ENCODE measurements around the gene ZNF19.

The ZNF19 gene

DNA sequence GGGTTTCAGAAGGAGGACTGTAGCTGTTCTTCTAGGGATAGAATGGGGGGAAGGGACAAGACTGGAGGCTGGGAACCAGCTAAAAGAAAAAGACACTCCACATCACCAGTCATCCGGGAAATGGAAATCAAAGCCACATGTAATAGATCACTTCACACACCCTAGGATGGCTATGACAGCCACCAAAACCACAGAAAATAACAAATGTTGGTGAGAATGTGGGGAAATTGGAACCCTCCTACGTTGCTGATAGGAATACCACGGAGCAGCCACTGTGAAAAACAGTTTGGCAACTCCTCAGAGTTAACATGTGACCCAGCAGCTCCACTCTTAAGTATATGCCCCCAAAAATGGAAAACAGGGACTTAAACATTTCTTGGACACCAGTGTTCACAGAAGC, 49.6 kb downstream of the ZNF19 start:
- no peaks in the 10 kb centered on the region for H3K36me3 Mint-ChIP-seq

GRCh38 chr16:71436473-71436872, 52.7 kb downstream of the ZNF19 start:
- no peaks in the 10 kb centered on the region for H3K9me3 Mint-ChIP-seq
- no peak overlapping the region for H3K27ac Mint-ChIP-seq
- no peaks in the 10 kb centered on the region for H3K36me3 Mint-ChIP-seq
- no peak for ATAC-seq
- no peak for DNase-seq (ENCODE audit: low spot score in 2 of 2)
- no peaks in the 10 kb centered on the region for H3K4me1 Mint-ChIP-seq
- H3K4me3 Mint-ChIP-seq = no peak overlapping the region

More for the DNA sequence above, 49.6 kb downstream of the ZNF19 start:
- ATAC-seq = no peak
- Mint-ChIP-seq H3K9me3 (peaks cover 5% of the 10 kb centered on the region), H3K4me3 (no peak overlapping the region), H3K27ac (no peak overlapping the region), H3K4me1 (no peaks in the 10 kb centered on the region)
- no peak for DNase-seq (ENCODE audit: low spot score in 2 of 2)

DNA sequence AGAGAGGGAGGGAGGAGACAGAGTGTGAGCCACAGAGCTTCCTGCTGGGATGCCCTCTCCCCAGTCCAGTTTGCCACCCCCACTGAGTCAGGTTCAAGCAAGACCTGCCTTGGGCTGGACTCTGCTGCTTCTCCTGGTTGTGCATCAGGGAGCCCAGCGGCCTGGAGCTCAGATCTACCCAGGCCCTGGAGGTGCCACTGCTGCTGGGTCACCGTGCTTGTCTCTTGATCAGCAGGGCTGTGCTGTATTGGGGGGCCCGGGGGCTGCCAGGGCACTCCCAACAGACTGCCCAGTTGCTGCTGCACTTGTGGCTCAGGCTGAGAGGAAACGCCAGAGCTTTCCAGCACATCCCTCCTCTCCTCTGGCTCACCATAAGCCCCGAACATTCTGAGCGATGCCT, 56.2 kb downstream of the ZNF19 start:
- Mint-ChIP-seq H3K36me3 (no peaks in the 10 kb centered on the region), H3K4me1 (no peaks in the 10 kb centered on the region), H3K4me3 (no peak overlapping the region), H3K27ac (no peak overlapping the region), H3K9me3 (peaks cover 2% of the 10 kb centered on the region)
- ATAC-seq (no peak), DNase-seq (ENCODE audit: low spot score in 2 of 2) (no peak)

DNA sequence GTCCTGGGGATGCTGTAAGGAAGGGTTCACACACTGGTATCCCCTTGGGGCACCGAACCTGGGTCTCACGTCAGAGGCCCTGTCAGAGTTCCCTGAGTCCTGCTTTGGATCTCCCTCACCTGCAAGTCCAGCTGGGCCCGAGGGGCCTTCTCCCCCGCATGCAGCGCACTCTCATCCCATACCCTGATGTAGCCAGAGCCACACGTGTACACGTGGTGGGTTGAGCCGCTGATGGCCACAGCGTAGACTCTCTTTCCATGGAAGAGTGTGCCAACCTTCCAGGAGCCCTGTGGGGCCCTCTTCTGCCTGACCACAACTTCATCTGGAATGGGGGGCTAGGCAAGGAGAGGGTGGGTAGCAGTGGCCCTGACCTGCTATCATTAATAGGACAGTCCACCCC, 57.1 kb downstream of the ZNF19 start:
- Mint-ChIP-seq H3K27ac (no peak overlapping the region), H3K4me3 (no peak overlapping the region), H3K4me1 (no peaks in the 10 kb centered on the region), H3K36me3 (no peaks in the 10 kb centered on the region), H3K9me3 (peaks cover 2% of the 10 kb centered on the region)
- DNase-seq (ENCODE audit: low spot score in 2 of 2) = no peak
- ATAC-seq = peak; percentile 26

DNA sequence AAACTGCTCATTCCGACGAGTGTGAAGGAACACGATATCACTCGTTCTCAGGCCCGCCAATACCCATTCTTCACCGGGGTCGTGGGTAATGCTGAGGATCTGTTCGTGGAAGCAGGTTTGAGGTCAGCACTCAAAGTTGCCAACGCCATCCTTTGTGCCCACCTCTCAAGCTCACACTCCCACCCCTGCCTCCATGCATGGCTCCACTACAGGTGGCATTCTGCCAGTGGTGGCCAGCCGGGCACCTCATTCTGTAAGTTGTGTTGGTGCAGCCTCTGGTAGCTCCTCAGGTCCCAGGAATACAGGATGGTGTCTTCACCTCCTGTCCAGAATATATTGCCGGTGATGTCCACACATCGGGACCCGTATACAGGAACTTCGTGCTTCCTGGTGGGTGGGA, 57.9 kb downstream of the ZNF19 start:
- H3K27ac Mint-ChIP-seq = no peak overlapping the region
- DNase-seq (ENCODE audit: low spot score in 2 of 2) (no peak), ATAC-seq (no peak)
- peaks cover 5% of the 10 kb centered on the region for H3K36me3 Mint-ChIP-seq
- peaks cover 2% of the 10 kb centered on the region for H3K9me3 Mint-ChIP-seq
- H3K4me3 Mint-ChIP-seq = no peak overlapping the region
- peaks cover 6% of the 10 kb centered on the region for H3K4me1 Mint-ChIP-seq

DNA sequence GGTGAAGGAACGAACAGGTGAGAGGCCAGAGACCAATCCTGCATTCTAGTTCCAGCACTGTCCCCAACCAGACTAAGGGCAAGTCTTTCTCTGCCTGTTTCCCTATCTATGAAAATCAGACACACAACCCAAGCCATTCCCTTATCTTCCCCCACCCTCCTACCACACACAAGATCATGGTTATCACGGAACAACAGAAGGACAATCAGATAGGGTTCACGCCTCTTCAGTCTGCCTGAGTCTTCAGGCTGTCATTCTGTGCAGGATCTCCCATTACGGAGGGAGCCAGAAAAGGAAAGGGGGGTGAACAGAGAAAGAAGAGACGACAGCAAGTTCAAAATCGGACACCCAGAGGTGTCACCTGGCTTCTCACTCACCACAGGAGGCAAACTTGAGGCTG, 58.4 kb downstream of the ZNF19 start:
- H3K9me3 Mint-ChIP-seq = peaks cover 2% of the 10 kb centered on the region

DNA sequence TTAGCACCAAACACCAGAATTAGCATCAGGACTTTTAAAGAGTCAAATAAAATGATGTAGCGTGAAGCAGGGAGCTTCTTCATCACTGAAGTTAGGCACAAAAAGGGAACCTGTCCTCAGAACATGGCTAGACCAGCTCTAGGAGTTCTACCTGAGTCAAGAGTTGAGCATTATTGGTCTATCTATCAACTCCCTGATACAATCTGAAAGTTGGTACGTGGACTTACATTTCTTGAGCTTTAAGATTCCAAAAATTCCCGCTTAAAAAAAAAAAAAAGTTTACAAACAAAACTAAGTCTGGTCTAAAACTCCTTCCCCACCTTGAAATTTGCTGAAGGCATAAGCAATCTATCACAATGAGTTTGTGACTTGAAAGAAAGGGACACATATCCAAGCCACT, 59.5 kb downstream of the ZNF19 start:
- peaks cover 6% of the 10 kb centered on the region for H3K36me3 Mint-ChIP-seq
- DNase-seq (ENCODE audit: low spot score in 2 of 2) (no peak), ATAC-seq (no peak)
- H3K9me3 Mint-ChIP-seq = peaks cover 2% of the 10 kb centered on the region
- no peak overlapping the region for H3K4me3 Mint-ChIP-seq
- no peak overlapping the region for H3K27ac Mint-ChIP-seq
- peaks cover 11% of the 10 kb centered on the region for H3K4me1 Mint-ChIP-seq

More for the DNA sequence above, 58.4 kb downstream of the ZNF19 start:
- peaks cover 6% of the 10 kb centered on the region for H3K36me3 Mint-ChIP-seq
- DNase-seq (ENCODE audit: low spot score in 2 of 2) (no peak), ATAC-seq (no peak)
- H3K4me3 Mint-ChIP-seq = no peak overlapping the region
- H3K4me1 Mint-ChIP-seq = peaks cover 10% of the 10 kb centered on the region
- no peak overlapping the region for H3K27ac Mint-ChIP-seq

- H3K27ac Mint-ChIP-seq = no peak overlapping the region
- peaks cover 6% of the 10 kb centered on the region for H3K36me3 Mint-ChIP-seq
- ATAC-seq (no peak), DNase-seq (ENCODE audit: low spot score in 2 of 2) (no peak)
- H3K4me1 Mint-ChIP-seq = peaks cover 11% of the 10 kb centered on the region
- no peak overlapping the region for H3K4me3 Mint-ChIP-seq
- H3K9me3 Mint-ChIP-seq = peaks cover 2% of the 10 kb centered on the region
These were observed 60.2 kb downstream of the ZNF19 start for GRCh38 chr16:71428883-71429282.

DNA sequence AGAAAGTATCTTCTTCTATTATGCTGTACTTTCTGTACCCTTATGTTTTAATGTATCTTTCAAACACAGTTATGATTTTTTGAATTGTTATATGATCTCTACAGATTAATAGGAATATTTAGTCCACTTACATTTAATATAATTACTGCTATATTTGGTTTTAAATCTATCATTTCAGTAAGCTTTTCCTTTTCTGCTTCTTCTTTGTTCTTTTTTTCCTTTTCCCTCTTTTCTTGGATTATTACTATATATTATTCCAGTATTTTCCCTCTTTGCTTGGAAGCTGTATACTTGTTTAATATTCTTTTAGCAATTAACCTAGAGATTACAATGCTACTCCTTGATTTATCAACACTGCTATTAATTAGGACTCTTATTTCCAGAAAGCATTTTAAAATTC, 60.7 kb downstream of the ZNF19 start:
- no peak overlapping the region for H3K27ac Mint-ChIP-seq
- H3K4me1 Mint-ChIP-seq = peaks cover 11% of the 10 kb centered on the region
- DNase-seq (ENCODE audit: low spot score in 2 of 2) = no peak
- peaks cover 6% of the 10 kb centered on the region for H3K36me3 Mint-ChIP-seq
- no peak overlapping the region for H3K4me3 Mint-ChIP-seq
- ATAC-seq = no peak
- peaks cover 2% of the 10 kb centered on the region for H3K9me3 Mint-ChIP-seq

DNA sequence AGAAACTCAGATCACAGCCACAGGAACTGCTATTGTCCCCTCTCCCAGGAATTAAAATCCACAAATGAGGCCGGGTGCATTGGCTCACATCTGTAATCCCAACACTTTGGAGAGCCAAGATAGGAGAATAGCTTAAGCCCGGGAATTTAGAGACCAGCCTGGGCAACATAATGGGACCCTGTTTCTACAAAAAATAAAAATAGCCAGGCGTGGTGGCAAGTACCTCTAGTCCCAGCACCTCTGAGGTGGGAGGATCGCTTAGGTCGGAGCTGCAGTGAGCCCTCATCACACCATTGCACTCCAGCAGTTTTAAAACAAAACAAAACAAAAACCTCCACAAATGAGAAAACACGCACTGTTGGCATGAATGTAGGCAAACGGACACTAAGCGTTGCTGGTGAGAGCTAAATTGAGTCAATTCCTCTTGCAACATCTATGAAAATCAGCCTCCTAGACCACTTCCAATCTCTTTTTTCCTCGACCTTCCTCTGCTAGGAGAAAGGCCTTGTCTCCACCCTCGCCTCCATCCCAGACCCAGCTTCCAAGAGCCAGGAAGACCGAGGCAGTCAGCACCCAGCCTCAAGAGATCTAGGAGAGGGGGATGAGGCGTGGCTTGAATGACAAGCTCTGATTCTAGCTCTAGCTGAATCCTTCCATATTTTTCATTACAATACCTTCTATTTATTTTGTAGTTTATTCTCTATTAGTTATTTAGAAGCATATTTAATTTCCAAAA, 62.1 kb downstream of the ZNF19 start:
- Mint-ChIP-seq H3K4me3 (no peak overlapping the region), H3K9me3 (peaks cover 2% of the 10 kb centered on the region), H3K36me3 (peaks cover 6% of the 10 kb centered on the region), H3K4me1 (peaks cover 11% of the 10 kb centered on the region), H3K27ac (no peak overlapping the region)
- ATAC-seq (no peak), DNase-seq (ENCODE audit: low spot score in 2 of 2) (no peak)

GRCh38 chr16:71426069-71426879, 62.9 kb downstream of the ZNF19 start:
- peak; percentile 65 for ATAC-seq
- Mint-ChIP-seq H3K9me3 (peaks cover 2% of the 10 kb centered on the region), H3K4me1 (peaks cover 11% of the 10 kb centered on the region), H3K4me3 (no peak overlapping the region), H3K36me3 (peaks cover 6% of the 10 kb centered on the region), H3K27ac (no peak overlapping the region)
- DNase-seq (ENCODE audit: low spot score in 2 of 2) = peak in 1 of 2 donors; percentile 59

GRCh38 chr16:71425746-71426068, 63.4 kb downstream of the ZNF19 start:
- Mint-ChIP-seq H3K9me3 (peaks cover 2% of the 10 kb centered on the region), H3K27ac (no peak overlapping the region), H3K36me3 (peaks cover 6% of the 10 kb centered on the region), H3K4me1 (peaks cover 11% of the 10 kb centered on the region), H3K4me3 (no peak overlapping the region)
- no peak for DNase-seq (ENCODE audit: low spot score in 2 of 2)
- no peak for ATAC-seq

GRCh38 chr16:71424626-71425025, 64.5 kb downstream of the ZNF19 start:
- H3K4me1 Mint-ChIP-seq = peaks cover 11% of the 10 kb centered on the region
- H3K4me3 Mint-ChIP-seq = no peak overlapping the region
- no peak for ATAC-seq
- no peak overlapping the region for H3K27ac Mint-ChIP-seq
- H3K36me3 Mint-ChIP-seq = peaks cover 6% of the 10 kb centered on the region
- no peak for DNase-seq (ENCODE audit: low spot score in 2 of 2)
- H3K9me3 Mint-ChIP-seq = peaks cover 2% of the 10 kb centered on the region

DNA sequence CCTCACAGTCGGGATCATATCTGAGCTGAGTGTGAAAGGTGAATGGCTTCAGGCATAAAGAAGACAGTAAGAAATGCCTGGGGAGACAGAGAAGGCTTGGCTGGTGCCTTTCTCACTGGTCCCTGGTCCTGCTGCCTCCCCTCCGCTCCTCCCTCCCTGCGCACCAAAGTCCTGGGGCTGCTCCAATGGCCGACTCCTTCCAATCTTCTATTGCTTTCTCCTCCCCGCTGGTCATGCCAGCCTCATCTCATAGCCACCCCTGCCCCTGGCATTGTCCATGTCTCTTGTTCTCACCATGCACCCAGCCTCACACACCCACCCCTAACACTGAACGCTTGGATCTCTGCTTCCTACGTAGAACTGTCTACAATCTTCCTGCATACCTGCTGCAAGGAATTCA, 65.3 kb downstream of the ZNF19 start:
- ATAC-seq = no peak
- no peak for DNase-seq (ENCODE audit: low spot score in 2 of 2)
- Mint-ChIP-seq H3K36me3 (peaks cover 6% of the 10 kb centered on the region), H3K4me1 (peaks cover 11% of the 10 kb centered on the region), H3K27ac (no peak overlapping the region), H3K4me3 (no peak overlapping the region), H3K9me3 (peaks cover 2% of the 10 kb centered on the region)

Measured in stimulated activated effector memory CD8-positive, alpha-beta T cell treated with anti-CD3 and anti-CD28 coated beads, Interleukin-12 subunit alpha, Interleukin-12 subunit beta, amount 100 ng/mL, for 72 hours (primary cell).